PC-3 (cell line): ENCODE results near the gene B2M. TPM values are rescaled to one million over a fixed set of nuclear protein-coding genes. Genes with fewer than 3 reads are reported as not detected.

Source experiments
- ATAC-seq: fragments of 200-7000 bp; cut with Tn5 transposase; 2 replicates; pipeline ENCODE4 v1.9.1; 2020; ENCODE audit warnings: mild to moderate bottlenecking, moderate library complexity
- BruUV-seq: library from RNA; stranded (reverse); fragments of 400-500 nt; replicated peaks from 2 replicates; lab custom pipeline; 2021; lab: Mats Ljungman, UMichigan
- CTCF ChIA-PET: fragments of 300-600 bp; sonication (Branson Sonifier 250); formaldehyde crosslinking; loops from one replicate; lab custom pipeline; 2022; ENCODE audit warnings: antibody characterized with exemption; lab: Charles Lee
- POLR2A ChIA-PET: fragments of 300-600 bp; sonication (Branson Sonifier 250); formaldehyde crosslinking; loops from one replicate; lab custom pipeline; 2022; ENCODE audit warnings: antibody characterized with exemption; ENCODE audit not compliant: unreplicated experiment; lab: Charles Lee
- DNase-seq: peaks from one replicate; pipeline ENCODE4 v3.0.0-alpha.2; 2015
- H2AFZ ChIP-seq: fragments of 300-600 bp; sonication (generic); 2 replicates; pipeline ENCODE4 v1.6.0; 2016; ENCODE audit warnings: antibody characterized with exemption, low read length
- H3F3A ChIP-seq: fragments of 300-600 bp; sonication (generic); one replicate; pipeline ENCODE4 v1.6.0; 2017; ENCODE audit warnings: antibody characterized with exemption, low read length, control low read depth, mild to moderate bottlenecking; ENCODE audit not compliant: unreplicated experiment
- H3K27ac ChIP-seq: fragments of 300-600 bp; sonication (generic); 2 replicates; pipeline ENCODE4 v1.5.1; 2016; ENCODE audit warnings: mild to moderate bottlenecking, low read length
- H3K27me3 ChIP-seq: fragments of 300-600 bp; sonication (generic); 2 replicates; pipeline ENCODE4 v1.6.1; 2016; ENCODE audit warnings: low read length, mixed read lengths
- H3K36me3 ChIP-seq: fragments of 300-600 bp; sonication (generic); 2 replicates; pipeline ENCODE4 v1.6.1; 2016; ENCODE audit warnings: low read depth, mixed run types, low read length, mixed read lengths
- H3K4me1 ChIP-seq: fragments of 300-600 bp; sonication (generic); 2 replicates; pipeline ENCODE4 v1.5.1; 2016; ENCODE audit warnings: low read length; ENCODE audit not compliant: insufficient read depth
- H3K4me2 ChIP-seq: fragments of 300-600 bp; sonication (generic); 2 replicates; pipeline ENCODE4 v1.6.0; 2016; ENCODE audit warnings: low read length
- H3K4me3 ChIP-seq: fragments of 300-600 bp; sonication (generic); 2 replicates; pipeline ENCODE4 v1.5.1; 2016; ENCODE audit warnings: mild to moderate bottlenecking, low read length, mixed read lengths
- H3K79me2 ChIP-seq: fragments of 300-600 bp; sonication (generic); 2 replicates; pipeline ENCODE4 v1.6.1; 2017; ENCODE audit warnings: low read length, mixed read lengths
- H3K9ac ChIP-seq: fragments of 300-600 bp; sonication (generic); 2 replicates; pipeline ENCODE4 v1.6.0; 2016; ENCODE audit warnings: mild to moderate bottlenecking, low read length
- H3K9me2 ChIP-seq: fragments of 300-600 bp; sonication (generic); replicated peaks from 2 replicates; pipeline ENCODE4 v1.6.1; 2016; ENCODE audit warnings: mixed run types, low read length, mixed read lengths
- H3K9me3 ChIP-seq: fragments of 300-600 bp; sonication (generic); 2 replicates; pipeline ENCODE4 v1.6.1; 2016; ENCODE audit warnings: low read length, mixed read lengths
- H4K20me1 ChIP-seq: fragments of 300-600 bp; sonication (generic); 2 replicates; pipeline ENCODE4 v1.6.1; 2016; ENCODE audit warnings: low read length, mixed read lengths
- CTCF ChIP-seq: fragments of 300-600 bp; sonication (generic); conservative IDR thresholded peaks from 2 replicates; pipeline ENCODE4 v1.5.1; 2017; ENCODE audit warnings: antibody characterized with exemption, low read depth, mild to moderate bottlenecking, low read length
- EZH2 ChIP-seq: fragments of 300-600 bp; sonication (generic); IDR thresholded peaks from one replicate; pipeline ENCODE4 v1.6.1; 2017; ENCODE audit warnings: antibody characterized with exemption, mild to moderate bottlenecking, low read length; ENCODE audit not compliant: unreplicated experiment
- EZH2phosphoT487 ChIP-seq: fragments of 300-600 bp; sonication (generic); IDR thresholded peaks from 2 replicates; pipeline ENCODE4 v1.6.1; 2018; ENCODE audit warnings: mild to moderate bottlenecking, antibody characterized with exemption, low read length, borderline replicate concordance
- intact Hi-C: fragments of 100-400 bp; cut with micrococcal nuclease; formaldehyde crosslinking; loops from 2 replicates; pipeline ENCODE4 v1.9.0; 2023
- total RNA-seq: library from RNA; depleted of rRNA; stranded (reverse); fragments of >200 nt; gene quantifications from 2 replicates; pipeline ENCODE4 v1.2.3, GENCODE V29; 2014

B2M gene
- total RNA-seq, 1 experiment from 2014 or later: 608 TPM

DNA sequence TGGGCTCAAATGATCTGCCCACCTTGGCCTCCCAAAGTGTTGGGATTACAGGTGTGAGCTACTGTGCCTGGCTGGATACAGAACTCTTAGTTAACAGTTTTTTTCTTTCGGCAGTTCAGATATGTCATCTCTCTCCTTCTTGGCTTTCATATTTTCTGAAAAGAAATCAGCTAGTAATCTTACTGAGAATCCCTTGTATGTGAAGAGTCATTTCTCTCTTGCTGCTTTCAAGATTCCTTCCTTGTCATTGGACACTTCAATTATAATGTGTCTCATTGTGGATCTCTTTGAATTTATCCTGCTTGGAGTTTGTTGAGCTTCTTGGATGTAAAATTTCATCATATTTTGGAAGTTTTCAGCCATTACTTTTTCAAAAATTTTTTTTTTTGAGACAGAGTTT lies 42.0 kb downstream of the B2M start:
- Histone ChIP-seq H3K27me3 (peaks cover 24% of the 10 kb centered on the region), H3K9ac (no peak overlapping the region), H4K20me1 (no peaks in the 10 kb centered on the region), H3K9me3 (peaks cover 9% of the 10 kb centered on the region; the same call in 1 of the 2 replicates), H3K27ac (no peak overlapping the region), H2AFZ (no peak overlapping the region), H3K9me2 (no peaks in the 10 kb centered on the region), H3K36me3 (no peaks in the 10 kb centered on the region), H3K4me1 (no peaks in the 10 kb centered on the region), H3F3A (no peaks in the 10 kb centered on the region), H3K79me2 (no peaks in the 10 kb centered on the region), H3K4me2 (no peak overlapping the region), H3K4me3 (no peak overlapping the region)
- CTCF ChIA-PET: interaction anchor here (0.6 kb wide), 1 partner anchor 175 kb away, joined by 3 read pairs; no protein-coding TSS in a partner anchor
- POLR2A ChIA-PET: no interaction called here
- BruUV-seq: no TSS peak
- intact Hi-C loops: no loop called here
- DNase-seq (no peak), ATAC-seq (no peak)
- TF ChIP-seq CTCF: no peak
- TF ChIP-seq EZH2phosphoT487: no peak
- no peak for TF ChIP-seq EZH2

- CTCF ChIA-PET: no interaction called here
- Histone ChIP-seq H3K79me2 (no peaks in the 10 kb centered on the region), H2AFZ (no peak overlapping the region), H3K4me1 (no peaks in the 10 kb centered on the region), H3K9me3 (no peaks in the 10 kb centered on the region), H3K9ac (no peak overlapping the region), H3K27ac (no peak overlapping the region), H3F3A (no peaks in the 10 kb centered on the region), H3K4me3 (no peak overlapping the region), H3K36me3 (no peaks in the 10 kb centered on the region), H3K27me3 (peaks cover 18% of the 10 kb centered on the region), H3K4me2 (no peak overlapping the region), H3K9me2 (no peaks in the 10 kb centered on the region), H4K20me1 (no peaks in the 10 kb centered on the region)
- ATAC-seq (no peak), DNase-seq (no peak)
- intact Hi-C loops: no loop called here
- BruUV-seq: no TSS peak
- TF ChIP-seq EZH2phosphoT487 (no peak), CTCF (no peak), EZH2 (no peak)
- POLR2A ChIA-PET: no interaction called here
These were observed 51.9 kb downstream of the B2M start for GRCh38 chr15:44763187-44763586.

GRCh38 chr15:44763848-44764247 lies 52.5 kb downstream of the B2M start:
- CTCF ChIA-PET: no interaction called here
- peaks cover 12% of the 10 kb centered on the region for H3K27me3 ChIP-seq
- no peaks in the 10 kb centered on the region for H3K79me2 ChIP-seq
- no peak overlapping the region for H3K4me3 ChIP-seq
- H4K20me1 ChIP-seq: no peaks in the 10 kb centered on the region
- no peak for TF ChIP-seq CTCF
- no peak for TF ChIP-seq EZH2
- TF ChIP-seq EZH2phosphoT487: no peak
- intact Hi-C loops: no loop called here
- H2AFZ ChIP-seq: no peak overlapping the region
- no peaks in the 10 kb centered on the region for H3K4me1 ChIP-seq
- no peaks in the 10 kb centered on the region for H3F3A ChIP-seq
- BruUV-seq: no TSS peak
- H3K27ac ChIP-seq: no peak overlapping the region
- DNase-seq (no peak), ATAC-seq (no peak)
- no peaks in the 10 kb centered on the region for H3K36me3 ChIP-seq
- POLR2A ChIA-PET: no interaction called here
- H3K4me2 ChIP-seq: no peak overlapping the region
- H3K9ac ChIP-seq: no peak overlapping the region
- no peaks in the 10 kb centered on the region for H3K9me2 ChIP-seq
- H3K9me3 ChIP-seq: no peaks in the 10 kb centered on the region
